Naive thymus-derived CD4-positive, alpha-beta T cell (primary cell): ENCODE measurements around the gene NABP2. TPM values are rescaled to one million over a fixed set of nuclear protein-coding genes. Genes with fewer than 3 reads are reported as not detected.

Source experiments
- ATAC-seq: fragments of 150-1000 bp; cut with Tn5 transposase; 2 replicates; pipeline ENCODE4 v1.10.0; 2021; ENCODE audit warnings: mild to moderate bottlenecking, moderate library complexity
- CTCF ChIA-PET: fragments of 350-600 bp; sonication (Branson Sonifier 250); formaldehyde crosslinking; loops from one replicate; lab custom pipeline; 2021; ENCODE audit warnings: antibody characterized with exemption; lab: Charles Lee
- POLR2A ChIA-PET: fragments of 350-600 bp; sonication (Branson Sonifier 250); formaldehyde crosslinking; loops from one replicate; lab custom pipeline; 2021; ENCODE audit warnings: antibody characterized with exemption, inconsistent platforms; lab: Charles Lee
- DNase-seq, 9 donors: peaks; one replicate each; pipeline versions ENCODE4 v3.0.0 to v3.0.0-alpha.2; 2020 to 2022; ENCODE audit warnings: mixed read lengths in 1 of 9
- H3K27ac ChIP-seq: one replicate; pipeline ENCODE4 v1.7.0; 2013; ENCODE audit warnings: mild to moderate bottlenecking, low read depth, low read length, moderate library complexity
- H3K27me3 ChIP-seq, 2 donors: one replicate each; pipeline ENCODE4 v1.7.0; 2013; ENCODE audit warnings: low read length in 2 of 2, mild to moderate bottlenecking in 2 of 2, moderate library complexity in 2 of 2; ENCODE audit not compliant: control insufficient read depth in 2 of 2, insufficient read depth in 2 of 2
- H3K36me3 ChIP-seq, 3 experiments: 1 replicate in 2 of 3; 2 replicates in 1 of 3; pipeline ENCODE4 v1.7.0; 2013; ENCODE audit warnings: low read length in 3 of 3, mild to moderate bottlenecking in 3 of 3, moderate library complexity in 1 of 3; ENCODE audit not compliant: insufficient read depth in 3 of 3, control insufficient read depth in 2 of 3
- H3K4me1 ChIP-seq, 2 donors: one replicate each; pipeline ENCODE4 v1.7.0; 2013; ENCODE audit warnings: low read length in 2 of 2, mild to moderate bottlenecking in 2 of 2, moderate library complexity in 1 of 2; ENCODE audit not compliant: control insufficient read depth in 2 of 2, insufficient read depth in 2 of 2
- H3K4me3 ChIP-seq: 2 replicates; pipeline ENCODE4 v1.7.0; 2013; ENCODE audit warnings: mild to moderate bottlenecking, low read length
- H3K9me3 ChIP-seq, 3 experiments: 1 replicate in 2 of 3; 2 replicates in 1 of 3; pipeline ENCODE4 v1.7.0; 2013; ENCODE audit warnings: low read length in 3 of 3; ENCODE audit not compliant: control insufficient read depth in 2 of 3
- H3K27ac Mint-ChIP-seq, 9 donors: one replicate each; pipeline ENCODE4 v1.8.0; 2020 to 2022; ENCODE audit warnings: mixed read lengths in 9 of 9, mild to moderate bottlenecking in 8 of 9, moderate library complexity in 5 of 9, inconsistent platforms in 2 of 9
- H3K27me3 Mint-ChIP-seq, 5 donors: one replicate each; pipeline ENCODE4 v1.8.0; 2021 to 2022; ENCODE audit warnings: mixed read lengths in 5 of 5, mild to moderate bottlenecking in 1 of 5
- H3K36me3 Mint-ChIP-seq, 5 donors: one replicate each; pipeline ENCODE4 v1.8.0; 2020 to 2022; ENCODE audit warnings: mixed read lengths in 5 of 5, mild to moderate bottlenecking in 3 of 5, inconsistent platforms in 1 of 5
- H3K4me1 Mint-ChIP-seq, 7 donors: one replicate each; pipeline ENCODE4 v1.8.0; 2020 to 2022; ENCODE audit warnings: mixed read lengths in 7 of 7, mild to moderate bottlenecking in 3 of 7, inconsistent platforms in 1 of 7
- H3K4me3 Mint-ChIP-seq, 10 donors: one replicate each; pipeline ENCODE4 v1.8.0; 2020 to 2022; ENCODE audit warnings: mild to moderate bottlenecking in 10 of 10, mixed read lengths in 10 of 10, moderate library complexity in 6 of 10, inconsistent platforms in 2 of 10
- H3K9me3 Mint-ChIP-seq, 11 donors: one replicate each; pipeline ENCODE4 v1.8.0; 2020 to 2022; ENCODE audit warnings: mixed read lengths in 11 of 11, mild to moderate bottlenecking in 4 of 11, inconsistent platforms in 1 of 11, moderate library complexity in 1 of 11
- intact Hi-C, 2 donors: fragments of 100-400 bp; cut with micrococcal nuclease; formaldehyde crosslinking; loops; one replicate each; pipeline ENCODE4 v1.15.1; 2023
- polyA plus RNA-seq, 2 donors: library from polyadenylated mRNA; unstranded; fragments of 300-500 nt; fragmentation: Illumina TruSeq; gene quantifications; one replicate each; pipeline ENCODE4 v1.2.3, GENCODE V29; 2021
- total RNA-seq, 6 experiments: library from RNA in 5 of 6; stranded (reverse) in 5 of 6; gene quantifications; 1 replicate in 5 of 6; 2 replicates in 1 of 6; pipeline ENCODE4 v1.2.3 and lab custom pipeline; 2021 to 2026

NABP2 gene
- total and polyA plus RNA-seq, 7 experiments from 2014 or later, result 1.0 to 61.2 (median 9.8) TPM

GRCh38 chr12:56219840-56220239 is 4.3 kb upstream of the NABP2 start:
- H3K9me3 Mint-ChIP-seq, result no peaks in the 10 kb centered on the region
- H3K36me3 Mint-ChIP-seq, result peaks cover 5 to 10% (median 5%) of the 10 kb centered on the region in 5 donors
- Histone ChIP-seq H3K9me3 (no peaks in the 10 kb centered on the region), H3K27ac (no peak overlapping the region), H3K27me3 (no peaks in the 10 kb centered on the region), H3K4me3 (no peak overlapping the region), H3K36me3 (peaks cover 0 to 15% (median 5%) of the 10 kb centered on the region in 3 experiments), H3K4me1 (peaks cover 22 to 25% of the 10 kb centered on the region in 2 donors)
- DNase-seq (no peak), ATAC-seq (no peak)
- H3K27me3 Mint-ChIP-seq, result peaks cover 0 to 3% (median 0%) of the 10 kb centered on the region in 5 donors
- H3K4me3 Mint-ChIP-seq, result peak overlapping the region in 7 of 10 donors; percentile 18 to 61 (median 37)
- ChIA-PET POLR2A (interaction anchor here (0.7 to 3.8 kb wide), 5 partner anchors 16 to 420 kb away, joined by 6 to 61 read pairs (median 40); partner anchors contain the start of genes RPL41, SMARCC2 and ZC3H10), CTCF (no interaction called here)
- peaks cover 15 to 63% (median 48%) of the 10 kb centered on the region in 7 donors for H3K4me1 Mint-ChIP-seq
- intact Hi-C loops, result loop anchor here (2.0 to 5.0 kb wide), 4 partner anchors 68 to 867 kb away; partner anchors contain the start of genes MYL6B (in 1 of the 2), NAB2 (in 1 of the 2) and PAN2 (in 1 of the 2)
- peak overlapping the region in 3 of 9 donors; percentile 9 to 66 (median 46) for H3K27ac Mint-ChIP-seq

- H3K27ac Mint-ChIP-seq, result peak overlapping the region; percentile 97 to 100 (median 99)
- Histone ChIP-seq H3K9me3 (no peaks in the 10 kb centered on the region), H3K27me3 (no peaks in the 10 kb centered on the region), H3K36me3 (peaks cover 0 to 10% (median 0%) of the 10 kb centered on the region in 3 experiments), H3K4me1 (peaks cover 22 to 27% of the 10 kb centered on the region in 2 donors), H3K27ac (peak overlapping the region; percentile 98), H3K4me3 (peak overlapping the region; percentile 82)
- CTCF ChIA-PET, result interaction anchor here (1.1 to 3.5 kb wide), 9 partner anchors 15 to 416 kb away, joined by 3 to 38 read pairs (median 5); partner anchors contain the start of genes PA2G4, RPL41, SMARCC2 and ZC3H10
- H3K4me3 Mint-ChIP-seq, result peak overlapping the region; percentile 92 to 100 (median 98)
- peaks cover 0 to 3% (median 0%) of the 10 kb centered on the region in 5 donors for H3K27me3 Mint-ChIP-seq
- peak in 4 of 9 donors; percentile 11 to 27 (median 22) for DNase-seq
- intact Hi-C loops, result loop anchor here (1.0 to 5.0 kb wide), 6 partner anchors 68 to 867 kb away; partner anchors contain the start of genes MYL6B (in 1 of the 2), NAB2 (in 1 of the 2), PA2G4 (in 1 of the 2) and PAN2 (in 1 of the 2)
- POLR2A ChIA-PET, result interaction anchor here (0.5 to 3.8 kb wide), 14 partner anchors 9 to 419 kb away, joined by 3 to 61 read pairs (median 14); partner anchors contain the start of genes COQ10A, RPL41, SMARCC2 and SPRYD4
- peaks cover 0 to 9% (median 0%) of the 10 kb centered on the region in 5 donors for H3K36me3 Mint-ChIP-seq
- no peaks in the 10 kb centered on the region for H3K9me3 Mint-ChIP-seq
- peaks cover 21 to 66% (median 52%) of the 10 kb centered on the region in 7 donors for H3K4me1 Mint-ChIP-seq
- ATAC-seq, result no peak
Observed at GRCh38 chr12:56220611-56221231, 3.4 kb upstream of the NABP2 start.

DNA sequence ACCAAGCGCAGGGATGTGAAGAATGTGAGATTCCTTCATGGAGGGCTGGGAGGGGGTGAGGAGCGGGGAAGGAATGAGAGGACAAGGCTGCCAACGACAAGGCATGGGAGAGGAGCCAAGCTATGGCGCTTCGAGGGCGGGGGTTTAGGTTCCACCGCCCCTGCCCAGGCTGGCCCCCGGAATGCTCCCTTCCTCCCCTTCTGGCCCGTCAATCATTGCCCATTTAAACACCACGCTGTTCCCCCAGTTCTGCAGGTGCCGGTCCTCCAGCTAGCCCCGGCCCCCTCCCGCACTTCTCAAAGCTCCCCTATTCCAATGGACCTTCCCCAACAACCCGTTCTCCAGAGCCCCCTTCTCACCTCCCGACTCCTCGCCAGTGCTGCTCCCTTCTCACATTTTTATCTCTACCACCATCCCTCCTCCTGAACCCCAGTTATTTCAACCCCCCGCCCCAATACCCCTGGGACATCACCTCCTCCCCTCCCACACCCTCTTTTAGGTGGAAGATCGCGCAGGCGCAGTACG is 2.8 kb upstream of the NABP2 start:
- ATAC-seq, result peak; percentile 45
- Mint-ChIP-seq H3K27me3 (peaks cover 0 to 3% (median 0%) of the 10 kb centered on the region in 5 donors), H3K36me3 (peaks cover 0 to 12% (median 0%) of the 10 kb centered on the region in 5 donors), H3K4me1 (peaks cover 21 to 62% (median 51%) of the 10 kb centered on the region in 7 donors), H3K4me3 (peak overlapping the region; percentile 92 to 100 (median 98)), H3K9me3 (no peaks in the 10 kb centered on the region), H3K27ac (peak overlapping the region; percentile 97 to 100 (median 99))
- intact Hi-C loops, result loop anchor here (1.0 to 5.0 kb wide), 6 partner anchors 69 to 866 kb away; partner anchors contain the start of genes MYL6B (in 1 of the 2), NAB2 (in 1 of the 2), PA2G4 (in 1 of the 2) and PAN2 (in 1 of the 2)
- DNase-seq, result peak in 1 of 9 donors; percentile 11
- Histone ChIP-seq H3K27ac (peak overlapping the region; percentile 98), H3K4me3 (peak overlapping the region; percentile 82), H3K9me3 (no peaks in the 10 kb centered on the region), H3K27me3 (no peaks in the 10 kb centered on the region), H3K36me3 (peaks cover 0 to 9% (median 0%) of the 10 kb centered on the region in 3 experiments), H3K4me1 (peaks cover 22 to 27% of the 10 kb centered on the region in 2 donors)
- CTCF ChIA-PET, result interaction anchor here (0.6 to 3.5 kb wide), 23 partner anchors 10 to 484 kb away, joined by 3 to 38 read pairs (median 4); partner anchors contain the start of genes ANKRD52, CNPY2, PA2G4 and RPL41
- POLR2A ChIA-PET, result interaction anchor here (0.5 to 3.8 kb wide), 45 partner anchors 8 to 506 kb away, joined by 3 to 61 read pairs (median 5); partner anchors contain the start of genes ANKRD52, BAZ2A, CNPY2 and COQ10A

- CTCF ChIA-PET, result interaction anchor here (0.6 to 3.5 kb wide), 27 partner anchors 9 to 890 kb away, joined by 3 to 38 read pairs (median 4); partner anchors contain the start of genes ANKRD52, CNPY2, IL23A and RPL41
- H3K4me1 Mint-ChIP-seq, result peaks cover 16 to 57% (median 46%) of the 10 kb centered on the region in 7 donors
- peak within 1 kb of the TSS; percentile 82 for H3K4me3 ChIP-seq
- no peaks in the 10 kb centered on the region for H3K27me3 ChIP-seq
- intact Hi-C loops, result loop anchor here (1.0 to 5.0 kb wide), 10 partner anchors 70 to 865 kb away; partner anchors contain the start of genes CS (in 1 of the 2), MYL6B (in 1 of the 2), NAB2 (in 1 of the 2) and PA2G4 (in 1 of the 2)
- peaks cover 0 to 9% (median 0%) of the 10 kb centered on the region in 5 donors for H3K36me3 Mint-ChIP-seq
- DNase-seq, result peak; percentile 85 to 93 (median 92)
- ATAC-seq, result peak; percentile 90
- peak within 1 kb of the TSS; percentile 92 to 100 (median 98) for H3K4me3 Mint-ChIP-seq
- H3K4me1 ChIP-seq, result peaks cover 22 to 27% of the 10 kb centered on the region in 2 donors
- H3K9me3 ChIP-seq, result no peaks in the 10 kb centered on the region
- no peaks in the 10 kb centered on the region for H3K9me3 Mint-ChIP-seq
- H3K27ac Mint-ChIP-seq, result peak within 1 kb of the TSS; percentile 97 to 100 (median 99)
- H3K36me3 ChIP-seq, result peaks cover 0 to 5% (median 0%) of the 10 kb centered on the region in 3 experiments
- POLR2A ChIA-PET, result interaction anchor here (0.6 to 3.8 kb wide), 55 partner anchors 8 to 505 kb away, joined by 3 to 61 read pairs (median 5); partner anchors contain the start of genes ANKRD52, BAZ2A, CNPY2 and COQ10A
- H3K27me3 Mint-ChIP-seq, result peaks cover 0 to 3% (median 0%) of the 10 kb centered on the region in 5 donors
- H3K27ac ChIP-seq, result peak within 1 kb of the TSS; percentile 98
Observed at GRCh38 chr12:56221757-56222530, 2.2 kb upstream of the NABP2 start, which contains the start of gene RNF41. Gene RNF41 (minus strand): TSS chr12:56221922. CDS start chr12:56214047, 7,875 bp downstream.

DNA sequence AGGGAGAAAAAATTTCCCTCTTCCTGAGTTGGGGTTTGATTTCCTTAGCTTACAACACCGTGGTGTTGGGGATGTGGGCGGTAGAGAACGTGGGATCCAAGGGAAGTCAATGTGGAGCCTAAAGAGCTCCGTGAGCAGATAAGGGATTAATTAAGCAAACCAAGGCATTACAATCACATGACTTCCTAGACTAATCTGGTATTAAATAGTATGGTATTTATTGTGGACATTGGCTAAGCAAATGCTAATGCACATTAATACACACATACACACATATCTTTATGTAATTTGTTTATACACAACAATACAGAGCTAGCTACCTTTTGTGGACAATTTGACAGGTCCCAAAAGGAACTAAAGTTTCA is 1.6 kb upstream of the NABP2 start:
- H3K4me3 ChIP-seq, result peak overlapping the region; percentile 82
- peaks cover 22 to 27% of the 10 kb centered on the region in 2 donors for H3K4me1 ChIP-seq
- peak overlapping the region; percentile 92 to 100 (median 98) for H3K4me3 Mint-ChIP-seq
- H3K27me3 ChIP-seq, result no peaks in the 10 kb centered on the region
- H3K36me3 ChIP-seq, result peaks cover 0 to 5% (median 0%) of the 10 kb centered on the region in 3 experiments
- H3K4me1 Mint-ChIP-seq, result peaks cover 16 to 57% (median 46%) of the 10 kb centered on the region in 7 donors
- peaks cover 0 to 9% (median 0%) of the 10 kb centered on the region in 5 donors for H3K36me3 Mint-ChIP-seq
- ChIA-PET POLR2A (interaction anchor here (0.6 to 3.8 kb wide), 44 partner anchors 9 to 405 kb away, joined by 3 to 61 read pairs (median 6); partner anchors contain the start of genes ANKRD52, CNPY2, COQ10A and CS), CTCF (interaction anchor here (0.6 to 3.5 kb wide), 20 partner anchors 8 to 889 kb away, joined by 3 to 38 read pairs (median 5); partner anchors contain the start of genes ANKRD52, IL23A, RPL41 and SMARCC2)
- no peaks in the 10 kb centered on the region for H3K9me3 Mint-ChIP-seq
- peak overlapping the region; percentile 97 to 100 (median 99) for H3K27ac Mint-ChIP-seq
- ATAC-seq, result no peak
- H3K9me3 ChIP-seq, result no peaks in the 10 kb centered on the region
- DNase-seq, result peak in 2 of 9 donors; percentile 7 to 10
- peak overlapping the region; percentile 98 for H3K27ac ChIP-seq
- intact Hi-C loops, result loop anchor here (1.0 to 5.0 kb wide), 7 partner anchors 70 to 865 kb away; partner anchors contain the start of genes CS (in 1 of the 2), MYL6B (in 1 of the 2), NAB2 (in 1 of the 2) and PAN2 (in 1 of the 2)
- peaks cover 0 to 3% (median 0%) of the 10 kb centered on the region in 5 donors for H3K27me3 Mint-ChIP-seq
